Liver (tissue), 3 donors: ENCODE measurements around the gene FOXO3.

ENCODE experiments used
- GABPA ChIP-seq, 2 donors: IDR thresholded peaks in 1 of 2; conservative IDR thresholded peaks in 1 of 2; 2 replicates each; pipeline ENCODE4 v1.6.1; 2016; ENCODE audit warnings: antibody characterized with exemption in 2 of 2, mild to moderate bottlenecking in 1 of 2, moderate library complexity in 1 of 2
- TF ChIP-seq, protein P1 (sequence below): fragments of 150-350 bp; IDR thresholded peaks from 2 replicates; pipeline ENCODE4 v1.5.1; 2017; ENCODE audit warnings: improper control_type of control experiment, low read depth, low read length; ENCODE audit not compliant: missing input control
- donor health status: healthy.
- donor health status: healthy.

DNA sequence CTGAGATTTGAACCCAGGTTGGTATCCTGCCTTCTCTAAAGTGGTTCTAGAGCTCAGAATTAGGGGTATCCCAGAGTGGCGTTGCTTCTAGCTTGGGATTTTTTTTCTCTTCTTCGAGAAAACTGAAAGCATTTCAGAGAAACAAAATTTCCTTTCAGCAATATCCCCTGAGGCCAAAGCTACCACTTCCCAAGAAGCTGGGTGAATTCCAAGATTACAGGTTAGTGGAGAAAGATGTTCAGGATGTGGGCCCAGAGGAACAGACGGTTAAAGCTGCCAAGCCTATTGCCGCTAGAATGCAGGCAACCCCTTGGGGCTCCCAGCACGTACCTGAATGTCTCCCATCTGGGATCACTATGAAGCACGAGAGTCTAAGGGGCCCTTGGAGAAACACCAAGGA is 134.1 kb downstream of the FOXO3 start:
- TF ChIP-seq, protein P1, sequence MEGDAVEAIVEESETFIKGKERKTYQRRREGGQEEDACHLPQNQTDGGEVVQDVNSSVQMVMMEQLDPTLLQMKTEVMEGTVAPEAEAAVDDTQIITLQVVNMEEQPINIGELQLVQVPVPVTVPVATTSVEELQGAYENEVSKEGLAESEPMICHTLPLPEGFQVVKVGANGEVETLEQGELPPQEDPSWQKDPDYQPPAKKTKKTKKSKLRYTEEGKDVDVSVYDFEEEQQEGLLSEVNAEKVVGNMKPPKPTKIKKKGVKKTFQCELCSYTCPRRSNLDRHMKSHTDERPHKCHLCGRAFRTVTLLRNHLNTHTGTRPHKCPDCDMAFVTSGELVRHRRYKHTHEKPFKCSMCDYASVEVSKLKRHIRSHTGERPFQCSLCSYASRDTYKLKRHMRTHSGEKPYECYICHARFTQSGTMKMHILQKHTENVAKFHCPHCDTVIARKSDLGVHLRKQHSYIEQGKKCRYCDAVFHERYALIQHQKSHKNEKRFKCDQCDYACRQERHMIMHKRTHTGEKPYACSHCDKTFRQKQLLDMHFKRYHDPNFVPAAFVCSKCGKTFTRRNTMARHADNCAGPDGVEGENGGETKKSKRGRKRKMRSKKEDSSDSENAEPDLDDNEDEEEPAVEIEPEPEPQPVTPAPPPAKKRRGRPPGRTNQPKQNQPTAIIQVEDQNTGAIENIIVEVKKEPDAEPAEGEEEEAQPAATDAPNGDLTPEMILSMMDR, result no peak
- no peak for TF ChIP-seq GABPA (IDR thresholded peaks at IDR 0.05 in 1 of 2, conservative IDR thresholded peaks at IDR 0.05 in 1 of 2)
